Measurements from ENCODE around the gene CYP17A1.
"Not testable (repeated sequence)": the region's sequence is repeated elsewhere in the genome, so short reads cannot be mapped to it uniquely, and the experiment has no call there.

CYP17A1 gene

GRCh38 chr10:102837230-102837721, at the start of gene CYP17A1:
CYP17A1 (minus strand) TSS chr10:102837413; CDS start chr10:102837361, 52 bp downstream.
- DNase-seq (no peak), ATAC-seq (no peak)

GRCh38 chr10:102880256-102880655, 43.0 kb upstream of the CYP17A1 start:
- ATAC-seq, result no peak

GRCh38 chr10:102878629-102879028, 41.4 kb upstream of the CYP17A1 start:
- DNase-seq, result no peak
- no peak for ATAC-seq

More at GRCh38 chr10:102880256-102880655, 43.0 kb upstream of the CYP17A1 start:
- no peak for DNase-seq

GRCh38 chr10:102876747-102877153, 39.5 kb upstream of the CYP17A1 start:
- DNase-seq (no peak), ATAC-seq (no peak)

GRCh38 chr10:102872163-102872562, 35.0 kb upstream of the CYP17A1 start:
- no peak for DNase-seq
- no peak for ATAC-seq

GRCh38 chr10:102870221-102870620, 33.0 kb upstream of the CYP17A1 start:
- ATAC-seq, result no peak
- no peak for DNase-seq

GRCh38 chr10:102869258-102870198, 32.3 kb upstream of the CYP17A1 start, which contains the start of gene AS3MT:
AS3MT (plus strand) TSS chr10:102869470; CDS start chr10:102869593, 123 bp downstream.
- DNase-seq, result peak; percentile 38
- peak; percentile 91 for ATAC-seq

- ATAC-seq (no peak), DNase-seq (no peak)
Measured at GRCh38 chr10:102868911-102869257, 31.7 kb upstream of the CYP17A1 start.

GRCh38 chr10:102865620-102866019, 28.4 kb upstream of the CYP17A1 start:
- DNase-seq (no peak), ATAC-seq (no peak)

- ATAC-seq (no peak), DNase-seq (no peak)
Measured at GRCh38 chr10:102863660-102864059, 26.4 kb upstream of the CYP17A1 start.

GRCh38 chr10:102859911-102860310, 22.7 kb upstream of the CYP17A1 start:
- no peak for ATAC-seq
- no peak for DNase-seq

- DNase-seq, result no peak
- no peak for ATAC-seq
Measured at GRCh38 chr10:102856758-102857424, 19.7 kb upstream of the CYP17A1 start.

GRCh38 chr10:102855731-102856436, 18.7 kb upstream of the CYP17A1 start:
- peak; percentile 9 for DNase-seq
- ATAC-seq, result not testable (repeated sequence)

- ATAC-seq, DNase-seq: not testable (repeated sequence)
Measured at GRCh38 chr10:102853237-102853636, 16.0 kb upstream of the CYP17A1 start.

- DNase-seq (no peak), ATAC-seq (no peak)
Measured at GRCh38 chr10:102850025-102850518, 12.9 kb upstream of the CYP17A1 start.

GRCh38 chr10:102845352-102845902, 8.2 kb upstream of the CYP17A1 start:
- ATAC-seq (no peak), DNase-seq (no peak)

GRCh38 chr10:102844190-102844776, 7.1 kb upstream of the CYP17A1 start:
- not testable (repeated sequence) for DNase-seq

GRCh38 chr10:102843139-102843538, 5.9 kb upstream of the CYP17A1 start:
- not testable (repeated sequence) for ATAC-seq, DNase-seq

More at GRCh38 chr10:102844190-102844776, 7.1 kb upstream of the CYP17A1 start:
- ATAC-seq, result not testable (repeated sequence)

- ATAC-seq, result no peak
- DNase-seq, result no peak
Measured at GRCh38 chr10:102841827-102842345, 4.7 kb upstream of the CYP17A1 start.

- not testable (repeated sequence) for ATAC-seq
Measured at GRCh38 chr10:102838276-102838927, 1.2 kb upstream of the CYP17A1 start.

More at GRCh38 chr10:102838276-102838927, 1.2 kb upstream of the CYP17A1 start:
- DNase-seq, result not testable (repeated sequence)
